Measurements from ENCODE around the gene SERPINB3. TPM values are rescaled to one million over a fixed set of nuclear protein-coding genes. Genes with fewer than 3 reads are reported as not detected.
"Not testable (repeated sequence)": the region's sequence is repeated elsewhere in the genome, so short reads cannot be mapped to it uniquely, and the experiment has no call there.

The SERPINB3 gene
- total RNA-seq, 1 donor from 2014 or later = not detected

DNA sequence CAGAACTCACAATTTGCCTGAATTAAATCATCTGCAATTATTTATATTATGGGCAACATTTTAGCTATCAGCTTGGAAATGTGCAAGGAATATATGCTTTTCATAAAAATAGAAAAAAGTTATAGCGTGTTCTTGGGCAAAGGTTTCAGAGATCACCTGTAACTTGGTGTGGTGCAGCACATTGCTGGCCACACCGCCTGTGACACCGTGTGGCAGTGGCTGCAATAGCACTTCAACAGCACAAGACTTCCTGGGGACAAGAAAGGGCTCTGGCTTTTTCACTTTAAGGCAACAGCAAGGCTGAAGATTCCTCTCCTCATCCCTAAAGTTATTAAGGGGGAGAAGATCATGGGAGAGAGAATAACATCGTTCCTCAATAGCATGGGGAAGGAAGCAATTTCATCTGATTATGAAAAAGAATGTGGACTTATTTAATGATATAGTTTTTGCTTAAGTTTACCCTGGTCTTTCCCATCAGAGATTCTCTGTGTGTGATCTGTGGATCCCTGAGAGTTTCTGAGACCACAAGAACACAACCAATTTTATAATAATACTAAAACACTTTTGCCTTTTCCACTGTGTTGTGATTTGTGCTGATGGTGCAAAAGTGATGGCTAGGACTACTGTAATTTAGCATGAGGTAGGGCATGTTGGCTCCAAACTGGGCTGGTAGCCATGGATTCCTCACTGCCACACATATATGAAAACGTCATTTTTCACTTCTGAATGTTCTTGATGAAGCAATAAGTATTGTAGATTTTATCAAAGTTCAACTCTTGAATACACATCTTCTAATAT, 15.0 kb upstream of the SERPINB3 start:
- ChIA-PET CTCF (no interaction called here), POLR2A (no interaction called here)
- H3K4me1 Mint-ChIP-seq = no peaks in the 10 kb centered on the region
- no peak overlapping the region for H3K4me3 Mint-ChIP-seq
- peaks cover 3% of the 10 kb centered on the region for H3K9me3 Mint-ChIP-seq
- no peaks in the 10 kb centered on the region for H3K36me3 Mint-ChIP-seq (ENCODE audit: low read depth)
- TF ChIP-seq, protein P1, sequence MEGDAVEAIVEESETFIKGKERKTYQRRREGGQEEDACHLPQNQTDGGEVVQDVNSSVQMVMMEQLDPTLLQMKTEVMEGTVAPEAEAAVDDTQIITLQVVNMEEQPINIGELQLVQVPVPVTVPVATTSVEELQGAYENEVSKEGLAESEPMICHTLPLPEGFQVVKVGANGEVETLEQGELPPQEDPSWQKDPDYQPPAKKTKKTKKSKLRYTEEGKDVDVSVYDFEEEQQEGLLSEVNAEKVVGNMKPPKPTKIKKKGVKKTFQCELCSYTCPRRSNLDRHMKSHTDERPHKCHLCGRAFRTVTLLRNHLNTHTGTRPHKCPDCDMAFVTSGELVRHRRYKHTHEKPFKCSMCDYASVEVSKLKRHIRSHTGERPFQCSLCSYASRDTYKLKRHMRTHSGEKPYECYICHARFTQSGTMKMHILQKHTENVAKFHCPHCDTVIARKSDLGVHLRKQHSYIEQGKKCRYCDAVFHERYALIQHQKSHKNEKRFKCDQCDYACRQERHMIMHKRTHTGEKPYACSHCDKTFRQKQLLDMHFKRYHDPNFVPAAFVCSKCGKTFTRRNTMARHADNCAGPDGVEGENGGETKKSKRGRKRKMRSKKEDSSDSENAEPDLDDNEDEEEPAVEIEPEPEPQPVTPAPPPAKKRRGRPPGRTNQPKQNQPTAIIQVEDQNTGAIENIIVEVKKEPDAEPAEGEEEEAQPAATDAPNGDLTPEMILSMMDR (IDR thresholded peaks at IDR 0.05) = no peak
- peaks cover 3% of the 10 kb centered on the region for H3K27me3 Mint-ChIP-seq
- DNase-seq (no peak), ATAC-seq (ENCODE audit: low read depth) (no peak)
- intact Hi-C loops (cut with micrococcal nuclease) = no loop called here
- H3K27ac Mint-ChIP-seq = no peak overlapping the region

DNA sequence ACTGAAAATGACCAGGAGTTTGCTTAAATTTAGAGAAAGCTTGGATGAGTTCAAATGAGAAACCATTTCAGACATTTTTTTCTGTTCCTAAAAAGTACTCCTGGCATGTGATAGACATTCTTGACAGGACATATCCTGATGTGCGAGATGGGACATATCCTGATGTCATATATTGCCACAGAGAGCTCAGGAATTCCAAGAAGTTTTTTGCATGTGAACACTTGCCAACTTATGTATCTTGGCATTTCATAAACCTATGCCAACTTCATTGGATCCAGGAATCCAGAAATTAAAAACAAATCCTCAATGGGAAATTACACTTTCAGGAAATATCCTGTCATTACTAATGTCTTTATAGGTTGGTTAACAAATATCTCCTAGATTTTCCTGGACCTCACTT, 2.9 kb upstream of the SERPINB3 start:
- ChIA-PET POLR2A (no interaction called here), CTCF (no interaction called here)
- no peaks in the 10 kb centered on the region for H3K27me3 Mint-ChIP-seq
- DNase-seq = no peak
- no peak for ATAC-seq (ENCODE audit: low read depth)
- no peaks in the 10 kb centered on the region for H3K4me1 Mint-ChIP-seq
- no peak overlapping the region for H3K4me3 Mint-ChIP-seq
- TF ChIP-seq, protein P1 (IDR thresholded peaks at IDR 0.05) = no peak
- intact Hi-C loops (cut with micrococcal nuclease) = no loop called here
- H3K9me3 Mint-ChIP-seq = peaks cover 3% of the 10 kb centered on the region
- no peaks in the 10 kb centered on the region for H3K36me3 Mint-ChIP-seq (ENCODE audit: low read depth)
- no peak overlapping the region for H3K27ac Mint-ChIP-seq

DNA sequence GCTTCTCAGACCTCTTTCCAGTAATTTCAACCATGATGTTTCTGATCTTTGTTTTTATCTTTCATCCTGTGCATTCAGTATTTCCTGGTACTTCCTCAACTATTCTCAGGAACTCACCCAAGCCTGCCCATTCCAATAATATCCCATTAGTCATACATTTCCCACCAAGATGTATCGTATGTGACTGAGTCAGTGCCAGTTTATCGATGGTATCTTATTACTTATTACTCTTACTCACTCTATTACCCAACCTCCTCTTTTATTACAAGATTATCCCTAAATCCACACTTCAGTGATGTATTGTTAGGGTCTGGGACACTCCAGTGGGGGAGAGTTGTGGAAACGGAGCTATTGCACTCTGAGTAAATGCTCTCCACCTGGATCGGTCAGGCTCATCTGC, 2.8 kb downstream of the SERPINB3 start:
- H3K9me3 Mint-ChIP-seq; CTCF ChIA-PET; intact Hi-C loops (cut with micrococcal nuclease); H3K27me3 Mint-ChIP-seq; H3K36me3 Mint-ChIP-seq (ENCODE audit: low read depth); ATAC-seq (ENCODE audit: low read depth); H3K4me1 Mint-ChIP-seq; DNase-seq; H3K4me3 Mint-ChIP-seq; POLR2A ChIA-PET; H3K27ac Mint-ChIP-seq: not testable (repeated sequence)

DNA sequence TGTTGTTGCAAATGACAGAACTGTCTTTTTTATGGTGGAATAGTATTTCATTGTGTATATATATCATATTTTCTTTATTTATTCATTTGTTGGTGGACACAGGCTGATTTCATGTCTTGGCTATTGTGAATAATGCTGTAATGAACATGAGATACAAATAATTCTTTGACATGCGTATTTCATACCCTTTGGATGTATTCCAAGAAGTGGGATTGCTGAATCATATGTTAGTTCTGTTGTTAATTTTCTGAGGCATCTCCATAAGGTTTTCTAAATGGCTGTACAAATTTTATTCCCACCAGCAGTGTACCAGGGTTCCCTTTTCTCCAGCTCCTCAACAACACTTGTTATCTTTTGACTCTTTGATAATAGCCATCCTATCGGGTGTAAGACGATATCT, 11.4 kb downstream of the SERPINB3 start:
- H3K4me1 Mint-ChIP-seq; DNase-seq; CTCF ChIA-PET; H3K36me3 Mint-ChIP-seq (ENCODE audit: low read depth); H3K27ac Mint-ChIP-seq; H3K4me3 Mint-ChIP-seq; H3K27me3 Mint-ChIP-seq; intact Hi-C loops (cut with micrococcal nuclease); H3K9me3 Mint-ChIP-seq; POLR2A ChIA-PET; ATAC-seq (ENCODE audit: low read depth): not testable (repeated sequence)

DNA sequence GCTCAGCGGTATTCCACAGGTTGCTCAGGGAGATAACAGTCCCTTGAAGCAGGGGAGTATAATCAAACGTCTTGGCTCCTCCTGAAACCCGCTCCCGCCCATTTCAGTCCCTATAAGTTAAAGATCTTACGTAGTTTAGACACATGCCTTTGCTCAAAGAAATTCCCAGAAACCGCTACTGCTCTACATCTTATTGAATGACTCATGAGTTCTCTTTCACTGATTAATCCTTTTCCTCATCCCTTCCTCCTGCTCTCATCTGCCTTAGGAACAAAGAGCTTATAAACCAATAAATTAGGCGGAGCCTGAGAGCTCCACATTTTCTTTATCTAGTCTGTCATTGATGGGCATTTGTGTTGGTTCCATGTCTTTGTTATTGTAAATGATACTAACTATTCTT, 13.5 kb downstream of the SERPINB3 start:
- TF ChIP-seq, protein P1 (IDR thresholded peaks at IDR 0.05) = no peak
- ATAC-seq (ENCODE audit: low read depth) = no peak
- intact Hi-C loops (cut with micrococcal nuclease) = no loop called here
- H3K4me3 Mint-ChIP-seq = no peak overlapping the region
- no peaks in the 10 kb centered on the region for H3K36me3 Mint-ChIP-seq (ENCODE audit: low read depth)
- ChIA-PET POLR2A (no interaction called here), CTCF (no interaction called here)
- no peak overlapping the region for H3K27ac Mint-ChIP-seq
- no peaks in the 10 kb centered on the region for H3K9me3 Mint-ChIP-seq
- no peaks in the 10 kb centered on the region for H3K4me1 Mint-ChIP-seq
- peaks cover 3% of the 10 kb centered on the region for H3K27me3 Mint-ChIP-seq
- DNase-seq = no peak

DNA sequence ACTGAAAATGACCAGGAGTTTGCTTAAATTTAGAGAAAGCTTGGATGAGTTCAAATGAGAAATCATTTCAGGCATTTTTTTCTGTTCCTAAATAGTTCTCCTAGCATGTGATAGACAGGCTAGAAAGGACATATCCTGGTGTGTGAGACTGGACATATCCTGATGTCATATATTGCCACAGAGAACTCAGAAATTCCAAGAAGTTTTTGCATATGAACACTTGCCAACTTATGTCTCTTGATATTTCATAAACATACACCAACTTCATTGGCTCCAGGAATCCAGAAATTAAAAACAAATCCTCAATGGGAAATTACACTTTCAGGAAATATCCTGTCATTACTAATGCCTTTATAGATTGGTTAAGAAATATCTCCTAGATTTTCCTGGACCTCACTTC, 14.8 kb downstream of the SERPINB3 start:
- no peak for ATAC-seq (ENCODE audit: low read depth)

DNA sequence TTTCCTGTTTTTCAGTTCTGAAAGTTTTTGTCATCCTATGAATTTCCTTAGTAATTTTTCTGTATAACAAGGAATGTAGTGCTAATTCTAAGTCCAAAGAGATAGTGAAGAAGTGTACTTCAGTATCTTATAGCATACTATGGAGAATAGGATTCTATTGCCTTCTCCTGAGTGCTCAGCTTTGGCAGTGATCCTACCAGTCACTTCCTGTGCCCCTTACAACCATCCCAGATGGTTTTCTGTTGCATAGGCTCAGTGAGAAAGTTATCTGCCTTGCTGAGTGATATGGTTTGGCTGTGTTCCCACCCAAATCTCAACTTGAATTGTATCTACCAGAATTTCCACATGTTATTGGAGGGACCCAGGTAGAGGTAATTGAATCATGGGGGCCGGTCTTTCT, 17.0 kb downstream of the SERPINB3 start:
- H3K36me3 Mint-ChIP-seq (ENCODE audit: low read depth); ATAC-seq (ENCODE audit: low read depth); H3K27me3 Mint-ChIP-seq; H3K9me3 Mint-ChIP-seq; H3K27ac Mint-ChIP-seq; CTCF ChIA-PET; H3K4me1 Mint-ChIP-seq; POLR2A ChIA-PET; H3K4me3 Mint-ChIP-seq; DNase-seq; intact Hi-C loops (cut with micrococcal nuclease): not testable (repeated sequence)

More for the DNA sequence above, 14.8 kb downstream of the SERPINB3 start:
- H3K4me1 Mint-ChIP-seq = no peaks in the 10 kb centered on the region
- CTCF ChIA-PET = no interaction called here
- intact Hi-C loops (cut with micrococcal nuclease) = no loop called here
- H3K27me3 Mint-ChIP-seq = peaks cover 3% of the 10 kb centered on the region
- POLR2A ChIA-PET = no interaction called here
- DNase-seq = no peak
- no peaks in the 10 kb centered on the region for H3K36me3 Mint-ChIP-seq (ENCODE audit: low read depth)
- TF ChIP-seq, protein P1 (IDR thresholded peaks at IDR 0.05) = no peak
- no peaks in the 10 kb centered on the region for H3K9me3 Mint-ChIP-seq
- no peak overlapping the region for H3K4me3 Mint-ChIP-seq
- no peak overlapping the region for H3K27ac Mint-ChIP-seq

DNA sequence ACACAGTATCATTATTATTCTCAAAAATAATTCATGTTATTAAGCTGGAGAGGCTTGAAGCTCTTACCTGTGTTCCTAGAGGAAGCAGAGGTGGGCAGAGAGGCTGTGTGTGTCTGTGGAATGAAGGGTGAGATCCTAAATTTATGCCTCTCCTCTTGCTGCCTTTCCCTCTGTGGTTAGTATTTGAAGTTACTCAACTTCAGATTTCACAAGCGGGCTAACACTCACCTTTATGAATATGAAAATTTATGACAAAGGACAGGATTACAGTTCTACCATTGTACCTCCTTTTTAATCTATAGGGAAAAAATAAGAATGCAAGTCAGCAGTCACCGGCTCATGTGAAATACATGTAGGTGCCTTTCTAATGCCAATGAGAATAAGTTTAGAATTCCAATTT, 17.6 kb downstream of the SERPINB3 start, which contains the start of gene SERPINB4:
SERPINB4 (minus strand) TSS at position 115 of the 400 bp plus-strand sequence. CDS start 679 bp downstream, outside the sequence.
- POLR2A ChIA-PET; CTCF ChIA-PET; H3K27ac Mint-ChIP-seq; DNase-seq; ATAC-seq (ENCODE audit: low read depth); H3K9me3 Mint-ChIP-seq; intact Hi-C loops (cut with micrococcal nuclease); H3K4me3 Mint-ChIP-seq; H3K27me3 Mint-ChIP-seq; H3K4me1 Mint-ChIP-seq; H3K36me3 Mint-ChIP-seq (ENCODE audit: low read depth): not testable (repeated sequence)
